SU-DHL-6 (cell line): ENCODE results near the gene TEX10.

Experiments
- EZH2phosphoT487 ChIP-seq: fragments of 200-600 bp; sonication (generic), shearing (Covaris generic); conservative IDR thresholded peaks from 2 replicates; pipeline ENCODE4 v1.6.1; 2018; ENCODE audit warnings: mild to moderate bottlenecking, antibody characterized with exemption, low read length, moderate library complexity, mixed read lengths
- TF ChIP-seq, protein P1 (sequence below): fragments of 200-600 bp; sonication (generic); IDR thresholded peaks from one replicate; pipeline ENCODE4 v1.5.1; 2017; ENCODE audit warnings: antibody characterized with exemption, mild to moderate bottlenecking, low read length, moderate library complexity; ENCODE audit not compliant: insufficient read depth, poor library complexity, severe bottlenecking

DNA sequence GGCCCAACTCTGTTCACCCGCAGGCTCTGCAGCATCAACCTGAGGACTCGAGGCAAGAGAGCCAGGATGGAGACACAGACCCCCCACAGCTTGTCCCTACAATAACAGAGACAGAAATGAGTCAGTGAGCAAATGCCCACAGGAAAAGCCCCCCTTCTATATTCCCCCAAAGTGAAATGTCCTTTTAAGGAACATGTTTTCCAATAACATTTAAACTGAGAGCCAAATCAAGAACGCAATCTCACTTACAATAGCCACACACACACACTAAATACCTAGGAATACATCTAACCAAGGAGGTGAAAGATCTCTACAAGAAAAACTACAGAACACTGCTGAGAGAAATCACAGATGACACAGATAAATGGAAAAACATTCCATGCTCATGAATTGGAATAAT lies 49.0 kb downstream of the TEX10 start:
- TF ChIP-seq, protein P1, sequence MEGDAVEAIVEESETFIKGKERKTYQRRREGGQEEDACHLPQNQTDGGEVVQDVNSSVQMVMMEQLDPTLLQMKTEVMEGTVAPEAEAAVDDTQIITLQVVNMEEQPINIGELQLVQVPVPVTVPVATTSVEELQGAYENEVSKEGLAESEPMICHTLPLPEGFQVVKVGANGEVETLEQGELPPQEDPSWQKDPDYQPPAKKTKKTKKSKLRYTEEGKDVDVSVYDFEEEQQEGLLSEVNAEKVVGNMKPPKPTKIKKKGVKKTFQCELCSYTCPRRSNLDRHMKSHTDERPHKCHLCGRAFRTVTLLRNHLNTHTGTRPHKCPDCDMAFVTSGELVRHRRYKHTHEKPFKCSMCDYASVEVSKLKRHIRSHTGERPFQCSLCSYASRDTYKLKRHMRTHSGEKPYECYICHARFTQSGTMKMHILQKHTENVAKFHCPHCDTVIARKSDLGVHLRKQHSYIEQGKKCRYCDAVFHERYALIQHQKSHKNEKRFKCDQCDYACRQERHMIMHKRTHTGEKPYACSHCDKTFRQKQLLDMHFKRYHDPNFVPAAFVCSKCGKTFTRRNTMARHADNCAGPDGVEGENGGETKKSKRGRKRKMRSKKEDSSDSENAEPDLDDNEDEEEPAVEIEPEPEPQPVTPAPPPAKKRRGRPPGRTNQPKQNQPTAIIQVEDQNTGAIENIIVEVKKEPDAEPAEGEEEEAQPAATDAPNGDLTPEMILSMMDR, result no peak
- TF ChIP-seq EZH2phosphoT487, result no peak
